Osteoblast (primary cell): ENCODE results near the gene BCL2. TPM values are rescaled to one million over a fixed set of nuclear protein-coding genes. Genes with fewer than 3 reads are reported as not detected.

Experiments
- DNase-seq: peaks from one replicate; pipeline ENCODE4 v3.0.0; 2011; ENCODE audit warnings: low spot score, mixed read lengths; ENCODE audit not compliant: insufficient read length; ENCODE audit errors: missing footprints
- H2AFZ ChIP-seq: 2 replicates; pipeline ENCODE4 v1.6.0; 2011; ENCODE audit warnings: mild to moderate bottlenecking, low read length
- H3K27ac ChIP-seq: 2 replicates; pipeline ENCODE4 v1.5.1; 2011; ENCODE audit warnings: mild to moderate bottlenecking, low read depth, low read length, moderate library complexity
- H3K27me3 ChIP-seq: 2 replicates; pipeline ENCODE4 v1.6.0; 2012; ENCODE audit warnings: mild to moderate bottlenecking, control low read depth, inconsistent platforms, low read length, moderate library complexity; ENCODE audit not compliant: insufficient read depth
- H3K36me3 ChIP-seq: 2 replicates; pipeline ENCODE4 v1.5.1; 2011; ENCODE audit warnings: mild to moderate bottlenecking, low read length, control low read depth, moderate library complexity; ENCODE audit not compliant: insufficient read depth
- H3K4me1 ChIP-seq: 2 replicates; pipeline ENCODE4 v1.5.1; 2011; ENCODE audit warnings: mild to moderate bottlenecking, low read length, control low read depth, moderate library complexity; ENCODE audit not compliant: insufficient read depth
- H3K4me2 ChIP-seq: 2 replicates; pipeline ENCODE4 v1.6.0; 2011; ENCODE audit warnings: mild to moderate bottlenecking, low read length; ENCODE audit not compliant: insufficient read depth
- H3K4me3 ChIP-seq: fragments of 200-600 bp; sonication (generic); 3 replicates; pipeline ENCODE4 v1.5.1; 2012; ENCODE audit warnings: mild to moderate bottlenecking, low read length, inconsistent platforms; ENCODE audit not compliant: insufficient read depth
- H3K79me2 ChIP-seq: 2 replicates; pipeline ENCODE4 v1.6.0; 2012; ENCODE audit warnings: mild to moderate bottlenecking, low read length, control low read depth, inconsistent platforms; ENCODE audit not compliant: insufficient read depth
- H3K9me3 ChIP-seq: 2 replicates; pipeline ENCODE4 v1.5.1; 2011; ENCODE audit warnings: low read depth, low read length, control low read depth
- H4K20me1 ChIP-seq: 2 replicates; pipeline ENCODE4 v1.6.0; 2012; ENCODE audit warnings: mild to moderate bottlenecking, low read length, control low read depth; ENCODE audit not compliant: insufficient read depth
- CTCF ChIP-seq: IDR thresholded peaks from 2 replicates; pipeline ENCODE4 v1.5.1; 2011; ENCODE audit warnings: mild to moderate bottlenecking, low read depth, low read length, moderate library complexity; ENCODE audit errors: extremely low read depth
- total RNA-seq: library from RNA; depleted of rRNA; stranded (reverse); fragments of >200 nt; gene quantifications from 2 replicates; pipeline ENCODE4 v1.2.3, GENCODE V29; 2012

BCL2 gene
- total RNA-seq, 1 donor = 11.9 TPM

DNA sequence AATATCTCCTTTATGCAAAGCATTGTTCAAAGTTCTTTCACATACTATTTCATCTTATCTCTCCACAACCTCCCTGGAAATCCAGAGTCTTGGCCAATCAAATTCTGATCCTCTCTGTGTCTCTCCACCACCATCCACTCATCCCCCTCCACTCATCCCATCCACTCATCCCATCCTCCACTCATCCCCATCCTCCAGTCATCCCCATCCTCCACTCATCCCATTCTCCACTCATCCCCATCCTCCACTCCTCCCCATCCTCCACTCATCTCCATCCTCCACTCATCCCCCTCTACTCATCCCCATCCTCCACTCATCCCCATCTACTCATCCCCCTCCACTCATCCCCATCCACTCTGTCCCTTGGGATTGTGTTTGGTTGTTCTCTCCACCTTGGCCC is 101.1 kb downstream of the BCL2 start:
- no peak for TF ChIP-seq CTCF
- Histone ChIP-seq H3K27ac (no peak overlapping the region), H3K9me3 (no peaks in the 10 kb centered on the region), H4K20me1 (no peaks in the 10 kb centered on the region), H3K36me3 (no peaks in the 10 kb centered on the region), H3K4me1 (no peaks in the 10 kb centered on the region), H3K27me3 (no peaks in the 10 kb centered on the region), H3K4me3 (no peak overlapping the region), H3K4me2 (no peak overlapping the region), H3K79me2 (no peaks in the 10 kb centered on the region), H2AFZ (no peak overlapping the region)
- no peak for DNase-seq

DNA sequence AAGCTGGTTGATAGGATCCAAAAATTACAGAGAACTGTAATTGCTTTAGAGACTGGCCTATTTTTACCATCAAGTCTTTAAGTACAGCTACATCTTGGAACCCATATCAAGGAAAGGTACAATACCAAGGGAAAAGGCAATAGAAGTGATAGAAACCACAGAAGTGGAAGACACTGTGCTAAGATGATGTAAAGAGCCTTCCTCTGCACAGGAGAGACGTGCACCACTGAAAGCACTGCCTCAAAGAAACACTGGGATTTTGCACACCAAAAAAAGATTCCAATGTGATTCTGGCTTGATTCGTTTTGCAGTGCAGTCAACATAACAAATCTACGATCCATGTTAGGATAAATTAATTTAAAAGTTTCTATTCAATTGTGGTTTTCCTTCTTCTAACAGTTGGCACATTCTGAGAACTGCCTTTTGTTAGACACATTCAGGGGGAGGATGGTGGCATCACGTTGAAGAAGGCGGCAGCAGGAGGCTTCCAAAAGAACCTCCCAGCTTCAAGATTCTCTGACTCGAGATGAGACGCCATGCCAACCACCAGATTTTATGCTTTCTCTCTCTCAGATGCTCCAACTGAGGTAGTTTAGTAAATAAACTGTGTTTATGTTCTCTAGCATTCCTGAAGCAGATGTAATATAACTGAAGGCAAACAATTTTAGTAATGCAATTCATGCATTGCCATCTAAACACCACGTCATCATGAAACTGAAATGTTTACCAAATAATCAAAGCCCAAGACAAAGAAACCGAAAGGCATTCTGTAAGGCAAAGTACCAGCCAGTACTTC is 102.9 kb downstream of the BCL2 start:
- Histone ChIP-seq H3K4me1 (no peaks in the 10 kb centered on the region), H3K4me3 (no peak overlapping the region), H3K4me2 (no peak overlapping the region), H3K79me2 (no peaks in the 10 kb centered on the region), H3K36me3 (no peaks in the 10 kb centered on the region), H3K27me3 (no peaks in the 10 kb centered on the region), H4K20me1 (no peaks in the 10 kb centered on the region), H2AFZ (no peak overlapping the region), H3K9me3 (no peaks in the 10 kb centered on the region), H3K27ac (no peak overlapping the region)
- TF ChIP-seq CTCF = no peak
- DNase-seq = no peak

GRCh38 chr18:63213936-63214671 is 105.5 kb downstream of the BCL2 start:
- no peaks in the 10 kb centered on the region for H3K36me3 ChIP-seq
- H3K9me3 ChIP-seq = no peaks in the 10 kb centered on the region
- H3K27me3 ChIP-seq = no peaks in the 10 kb centered on the region
- TF ChIP-seq CTCF = no peak
- peak overlapping the region; percentile 12 for H2AFZ ChIP-seq
- no peak overlapping the region for H3K4me2 ChIP-seq
- H3K27ac ChIP-seq = no peak overlapping the region
- H3K79me2 ChIP-seq = no peaks in the 10 kb centered on the region
- no peak overlapping the region for H3K4me3 ChIP-seq
- H3K4me1 ChIP-seq = no peaks in the 10 kb centered on the region
- DNase-seq = no peak
- H4K20me1 ChIP-seq = no peaks in the 10 kb centered on the region

- H3K4me2 ChIP-seq = no peak overlapping the region
- no peaks in the 10 kb centered on the region for H3K79me2 ChIP-seq
- no peak for TF ChIP-seq CTCF
- H3K27ac ChIP-seq = no peak overlapping the region
- peak overlapping the region; percentile 12 for H2AFZ ChIP-seq
- no peaks in the 10 kb centered on the region for H3K27me3 ChIP-seq
- no peaks in the 10 kb centered on the region for H3K9me3 ChIP-seq
- H3K4me3 ChIP-seq = no peak overlapping the region
- no peaks in the 10 kb centered on the region for H3K36me3 ChIP-seq
- DNase-seq = no peak
- no peaks in the 10 kb centered on the region for H3K4me1 ChIP-seq
- no peaks in the 10 kb centered on the region for H4K20me1 ChIP-seq
Observed at GRCh38 chr18:63213331-63213900, 106.2 kb downstream of the BCL2 start.
